ENCODE measurements around the gene ORM2.
"Not testable (repeated sequence)": the region's sequence is repeated elsewhere in the genome, so short reads cannot be mapped to it uniquely, and the experiment has no call there.

GRCh38 chr9:114320710-114321109, 9.0 kb upstream of the ORM2 start:
- TF ChIP-seq CTCF, POLR2A (IDR thresholded peaks at IDR 0.05): not testable (repeated sequence)
